GM19099 (cell line): ENCODE results near the gene NAA10.

ENCODE experiments used
- POLR2A ChIP-seq: IDR thresholded peaks from 3 replicates; pipeline ENCODE4 v1.6.1; 2011; ENCODE audit warnings: low read depth; ENCODE audit not compliant: insufficient read length; ENCODE audit errors: extremely low read depth

Gene NAA10

DNA sequence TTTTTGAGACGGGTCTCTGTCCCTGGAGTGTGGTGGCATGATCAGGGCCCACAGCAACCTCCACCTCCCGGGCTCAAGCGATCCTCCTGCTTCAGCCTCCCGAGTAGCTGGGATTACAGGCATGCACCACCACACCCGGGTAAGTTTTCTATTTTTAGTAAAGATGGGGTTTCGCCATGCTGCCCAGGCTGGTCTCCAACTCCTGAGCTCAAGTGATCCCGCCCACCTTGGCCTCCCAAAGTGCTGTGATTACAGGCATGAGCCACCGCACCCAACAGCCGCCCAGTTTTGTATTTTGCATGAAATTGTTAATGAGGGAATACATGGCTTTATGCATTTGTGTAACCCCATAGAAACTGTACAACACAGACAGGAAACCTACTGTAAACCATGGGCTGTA is 6.0 kb downstream of the NAA10 start:
- TF ChIP-seq POLR2A: no peak

DNA sequence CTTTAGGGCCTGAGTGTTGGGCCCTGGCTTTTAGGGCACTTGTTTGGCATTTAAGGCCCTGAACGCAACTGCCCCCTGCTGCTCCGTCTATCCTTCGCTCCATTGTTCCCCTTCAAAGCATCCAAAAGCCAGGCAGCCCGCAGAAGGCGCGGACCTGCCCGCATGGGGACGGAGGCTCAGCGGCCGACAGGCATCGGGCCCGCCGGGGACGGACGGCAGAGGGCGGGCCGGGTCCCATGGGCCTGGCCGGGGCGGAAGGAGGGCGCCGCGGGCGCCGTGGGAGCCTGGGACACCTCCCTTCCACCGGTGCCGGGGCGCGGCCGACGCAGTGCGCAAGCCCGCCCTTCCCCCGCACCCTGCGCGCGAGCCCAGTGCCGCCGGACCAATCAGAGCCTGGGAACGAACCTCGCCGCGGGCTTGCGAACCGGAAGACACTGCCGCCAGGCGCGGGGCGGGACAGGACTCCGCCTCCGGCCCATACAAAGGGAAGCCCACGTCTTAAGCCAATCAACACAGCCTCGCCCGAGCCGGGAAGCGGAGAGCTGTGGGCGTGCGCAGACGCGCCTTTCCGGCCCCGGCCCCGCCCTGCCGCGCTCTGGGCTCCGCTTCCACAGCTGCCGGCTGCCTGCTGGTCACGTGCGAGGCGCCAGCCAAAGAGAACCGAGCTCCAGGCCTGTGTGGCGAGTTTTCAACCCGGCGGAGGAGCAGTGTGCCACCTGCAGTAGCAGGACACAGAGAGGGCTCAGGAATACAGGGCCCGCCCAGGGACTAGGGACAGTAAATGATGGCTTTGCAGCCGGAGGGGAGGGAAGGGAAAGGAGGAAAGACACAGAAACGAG is 6.7 kb downstream of the NAA10 start:
- peak; percentile 73 for TF ChIP-seq POLR2A

DNA sequence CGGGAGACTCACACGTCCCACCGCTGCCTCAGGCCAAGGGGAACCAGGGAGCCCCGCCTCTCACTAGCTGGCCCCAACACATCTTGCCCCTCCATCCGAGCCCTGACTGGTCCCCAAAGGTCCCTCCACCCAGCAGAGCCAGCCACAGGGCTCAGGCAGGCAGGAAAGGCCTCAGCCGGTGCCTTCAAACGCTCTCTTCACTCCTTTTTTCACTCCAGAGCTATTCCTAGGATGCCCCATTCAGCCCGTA is 7.2 kb downstream of the NAA10 start:
- TF ChIP-seq POLR2A: no peak

DNA sequence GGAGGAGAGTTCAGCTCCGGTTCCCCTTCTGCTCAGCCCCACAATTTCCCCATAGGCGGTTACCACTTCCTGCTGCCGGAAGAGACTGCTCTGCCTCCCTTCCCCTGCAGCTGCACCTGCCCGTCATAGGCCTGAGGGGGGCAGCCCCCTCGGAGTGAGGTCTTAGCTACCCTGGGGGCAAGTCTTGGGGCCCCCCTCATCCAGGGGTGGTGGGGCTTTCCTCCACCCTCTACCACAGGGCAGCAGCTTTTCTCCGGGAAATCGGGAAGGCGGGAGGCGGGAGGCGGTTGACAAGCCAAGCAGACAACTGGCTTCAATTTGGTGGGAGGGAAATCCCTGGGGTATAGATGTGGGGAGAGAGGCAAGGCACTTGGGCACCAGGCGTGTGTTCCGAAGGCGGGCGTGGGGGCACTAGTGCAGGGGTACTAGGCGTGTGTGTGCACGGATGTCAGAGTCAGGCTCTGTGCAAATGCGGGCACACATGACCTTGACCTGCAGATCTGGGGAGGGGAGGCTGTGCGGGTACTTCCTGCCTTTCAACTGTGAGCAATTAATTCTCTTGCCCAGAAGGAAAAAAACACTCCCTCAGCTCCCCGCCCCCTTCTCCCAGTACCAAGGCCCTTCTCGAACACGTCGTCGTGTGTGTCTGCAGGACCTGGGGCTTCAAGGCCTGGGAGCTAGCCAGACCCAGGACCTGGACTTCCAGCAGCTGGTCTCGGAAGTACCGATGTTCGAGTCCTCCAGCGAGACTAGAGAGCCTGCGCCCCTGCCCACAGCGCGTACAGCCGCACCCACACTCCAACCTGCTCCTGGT is 7.8 kb downstream of the NAA10 start:
- TF ChIP-seq POLR2A: peak; percentile 47

DNA sequence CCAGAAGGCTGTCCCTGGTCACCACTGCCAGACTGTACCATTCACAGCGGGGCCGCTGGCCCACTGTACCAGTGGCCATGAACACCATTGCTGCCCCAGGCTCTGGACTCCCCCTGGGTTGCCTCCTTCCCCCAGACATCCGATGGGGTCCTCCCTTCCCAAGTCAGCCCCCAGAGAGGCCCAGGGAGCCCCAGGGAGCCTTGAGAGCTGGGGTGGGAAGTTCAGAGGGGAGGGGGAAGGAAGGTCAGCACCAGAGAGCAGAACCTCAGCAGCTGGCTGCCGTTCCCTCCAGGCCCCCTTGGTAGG is 8.3 kb downstream of the NAA10 start:
- peak; percentile 45 for TF ChIP-seq POLR2A

DNA sequence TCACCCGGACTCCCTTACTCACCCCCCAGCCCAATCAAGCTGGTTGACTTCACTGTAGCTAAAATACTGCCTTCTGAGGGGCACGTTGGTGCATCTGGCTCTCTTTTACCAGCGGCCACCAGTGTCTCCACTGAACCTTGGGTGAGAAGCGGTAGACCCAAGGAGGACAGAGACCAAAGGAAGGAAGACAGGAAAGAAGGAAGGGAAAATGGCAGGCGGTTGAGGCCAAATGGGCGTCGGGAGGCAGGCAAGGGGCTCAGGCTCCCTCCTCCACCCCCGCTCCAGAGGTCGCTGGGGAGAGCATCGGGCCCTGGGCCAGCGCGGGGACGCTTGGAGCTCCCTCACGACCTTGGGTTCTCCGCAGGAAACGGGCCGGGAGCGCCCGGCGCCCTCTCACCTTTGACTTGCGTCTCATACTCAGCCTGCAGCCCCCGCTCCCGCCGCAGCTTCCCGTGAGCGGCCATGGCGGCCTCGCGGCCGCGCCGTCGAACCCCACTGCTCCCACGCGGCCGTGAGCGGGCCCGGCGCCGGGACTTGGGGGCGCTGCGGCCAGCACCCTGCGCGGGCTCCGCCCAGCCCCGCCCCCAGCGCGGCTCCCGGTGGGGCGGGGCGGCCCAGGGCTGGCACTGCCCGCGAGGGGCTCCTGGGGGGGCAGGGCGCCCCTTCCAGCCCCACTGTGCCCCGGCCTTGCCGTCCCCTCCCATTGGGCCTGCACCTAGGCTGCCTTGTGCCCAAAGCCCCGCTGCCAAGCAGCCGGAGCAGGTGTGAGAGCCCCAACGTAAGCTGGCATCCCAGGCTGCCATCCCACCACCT is 8.9 kb downstream of the NAA10 start, which contains the start of gene ARHGAP4:
Gene ARHGAP4, minus strand, starts transcription at position 526 of the 813 bp plus-strand sequence. Its CDS starts 62 bp downstream, at position 464.
- TF ChIP-seq POLR2A: peak; percentile 51

DNA sequence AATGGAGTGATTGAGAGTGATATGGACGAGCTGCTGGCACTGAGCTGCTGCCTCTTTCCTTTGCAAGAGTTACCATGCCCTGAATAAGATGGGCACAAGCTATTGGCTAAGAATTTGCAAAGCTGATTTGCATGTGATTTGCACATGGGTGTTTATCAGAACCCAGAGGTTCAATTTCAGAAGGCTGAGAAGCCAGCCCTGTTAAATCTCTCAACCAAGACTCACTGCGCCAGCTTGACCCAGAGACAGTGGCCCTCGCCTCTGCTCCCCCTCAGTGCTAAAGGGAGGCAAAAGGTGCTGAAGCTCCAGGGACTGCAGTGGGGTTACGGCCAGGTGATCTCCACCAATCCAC is 9.5 kb downstream of the NAA10 start:
- peak; percentile 98 for TF ChIP-seq POLR2A

DNA sequence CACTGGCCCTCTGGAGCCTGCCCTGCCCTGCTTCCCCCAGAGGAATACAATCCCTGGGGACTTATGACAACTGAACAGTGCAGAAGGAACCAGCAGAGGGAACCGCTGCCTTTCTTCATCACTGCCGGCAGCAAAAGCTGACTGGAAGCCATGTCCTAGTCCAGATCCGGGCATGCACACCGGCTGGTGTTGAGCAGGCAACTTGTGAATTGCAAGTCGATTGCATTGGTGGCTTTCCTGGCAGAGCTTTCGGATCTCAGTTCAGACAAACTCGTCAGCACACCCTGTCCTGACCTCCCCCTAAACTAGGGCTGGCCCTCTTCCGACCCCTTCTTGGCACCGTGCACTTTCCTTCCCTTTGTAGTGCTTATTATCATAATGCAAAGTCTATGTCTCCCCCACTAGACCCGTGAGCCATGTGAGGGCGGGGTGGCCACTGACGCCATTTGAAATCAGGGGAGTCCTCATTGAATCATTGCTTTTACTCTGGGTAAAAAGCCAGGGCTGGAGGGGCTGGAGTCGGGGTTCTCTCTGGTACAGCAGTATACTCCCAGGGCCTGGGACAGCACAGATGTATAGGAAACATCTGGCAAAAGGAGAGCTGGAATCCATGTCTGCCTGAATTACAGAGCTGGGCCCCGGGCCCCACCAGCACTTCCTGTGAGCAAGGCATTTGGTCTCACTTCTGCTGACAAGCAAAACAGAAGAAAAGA is 10.5 kb downstream of the NAA10 start:
- TF ChIP-seq POLR2A: peak; percentile 2

DNA sequence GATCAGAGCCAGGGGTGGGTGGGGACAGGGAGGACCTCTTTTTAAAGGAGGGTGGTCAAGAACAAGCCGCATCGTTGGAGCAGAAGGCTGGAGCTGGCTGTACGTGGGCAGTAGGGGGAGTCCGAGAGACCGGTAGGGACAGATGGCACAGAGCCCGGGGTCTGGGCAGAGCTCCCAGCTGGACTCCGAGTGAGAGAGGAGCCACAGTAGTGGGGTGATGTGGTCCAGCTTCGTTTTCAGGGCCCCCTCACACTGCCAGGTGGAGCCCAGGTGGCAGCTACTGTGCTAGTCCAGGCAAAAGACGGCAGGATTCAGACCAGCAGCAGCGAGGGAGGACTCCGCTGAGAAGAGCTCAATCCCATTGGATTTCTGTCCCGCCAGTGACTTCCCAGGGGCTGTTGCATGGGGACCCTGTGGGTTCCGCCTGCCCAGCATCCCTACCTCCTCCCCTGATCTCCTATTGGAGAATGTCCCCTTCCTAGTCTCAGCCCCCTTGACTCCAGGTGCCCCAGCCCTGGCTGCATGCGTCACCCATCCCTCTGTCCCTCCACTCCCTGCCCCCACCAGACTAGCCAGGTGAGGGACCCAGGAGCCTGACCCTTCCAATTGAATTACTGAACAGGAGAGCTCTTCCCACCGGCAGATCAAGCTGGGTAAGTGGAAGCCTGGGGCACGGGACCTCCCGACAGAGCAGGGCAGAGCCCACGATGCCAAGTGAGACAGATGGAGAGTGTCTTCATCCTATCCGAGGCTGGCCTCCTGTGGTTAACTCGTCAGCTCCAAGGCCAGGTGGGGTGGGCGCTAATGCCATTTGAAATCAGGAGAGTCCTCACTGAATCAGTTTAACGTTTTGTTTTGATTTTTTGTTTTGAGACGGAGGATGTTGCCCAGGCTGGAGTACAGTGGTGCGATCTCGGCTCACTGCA is 11.6 kb downstream of the NAA10 start:
- no peak for TF ChIP-seq POLR2A

DNA sequence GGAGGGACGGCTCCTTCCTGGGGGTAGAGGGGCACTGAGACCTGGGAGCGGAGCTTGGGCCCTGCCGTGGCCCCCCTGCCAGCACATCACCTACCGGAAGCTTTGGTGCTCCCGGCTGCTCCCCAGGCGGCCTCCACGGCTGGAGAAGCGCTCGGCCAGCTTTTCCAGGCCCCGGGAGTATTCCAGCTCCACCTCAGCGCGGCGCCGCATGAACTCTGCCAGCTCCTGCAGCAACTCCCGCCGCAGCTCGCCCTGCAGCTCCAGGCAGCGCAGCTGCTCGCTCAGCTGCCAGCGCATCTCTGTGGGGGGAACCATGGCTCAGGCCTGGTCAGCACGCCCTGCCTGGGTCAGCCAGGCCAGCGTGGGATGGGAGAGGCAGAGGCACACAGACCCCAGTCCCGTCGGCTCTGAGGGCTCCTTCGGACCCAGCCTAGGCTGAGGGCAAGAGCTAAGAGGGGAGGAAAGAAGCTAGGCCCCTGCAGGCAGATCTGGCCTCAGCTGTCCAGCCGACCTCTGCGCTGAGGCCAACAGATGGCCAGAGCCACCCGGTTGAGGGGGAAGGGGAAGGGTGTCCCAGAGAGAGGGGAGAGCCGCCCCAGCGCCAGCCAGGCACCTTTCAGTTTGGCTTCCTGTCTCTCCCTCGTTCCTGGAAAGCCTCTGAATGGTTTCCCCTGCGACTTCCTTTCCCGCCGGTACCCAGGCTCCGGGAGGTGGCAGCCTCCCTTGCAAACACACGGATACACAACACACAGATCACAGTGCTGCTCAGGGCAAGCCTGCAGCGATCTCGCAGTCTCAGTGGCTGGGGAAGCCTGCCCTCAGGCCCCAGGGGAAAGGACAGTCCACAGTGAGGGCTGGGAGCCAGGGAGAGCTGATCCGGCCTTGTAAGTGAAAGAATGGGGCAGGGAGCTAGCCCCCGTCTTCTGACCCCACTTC is 13.1 kb downstream of the NAA10 start:
- TF ChIP-seq POLR2A: no peak

DNA sequence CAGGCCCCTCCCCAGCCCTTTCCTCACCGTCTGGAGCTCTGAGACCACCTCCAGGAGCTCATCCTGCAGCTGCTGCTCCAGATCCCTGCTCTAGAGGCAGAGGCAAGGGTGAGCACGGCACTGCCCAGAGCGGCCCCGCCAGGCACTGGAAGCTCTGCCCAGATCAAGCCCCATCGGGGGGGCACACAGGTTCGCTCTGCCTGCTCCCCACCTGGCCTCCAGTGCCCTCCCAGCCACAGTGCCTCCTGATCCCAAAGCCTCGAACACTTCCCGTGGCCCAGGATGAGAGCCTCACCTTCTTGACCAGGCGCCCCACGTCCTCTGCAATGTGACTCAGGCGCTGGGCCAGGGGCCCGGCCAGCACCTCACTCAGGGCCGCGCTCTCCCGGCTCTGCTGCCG is 13.8 kb downstream of the NAA10 start:
- TF ChIP-seq POLR2A: no peak

DNA sequence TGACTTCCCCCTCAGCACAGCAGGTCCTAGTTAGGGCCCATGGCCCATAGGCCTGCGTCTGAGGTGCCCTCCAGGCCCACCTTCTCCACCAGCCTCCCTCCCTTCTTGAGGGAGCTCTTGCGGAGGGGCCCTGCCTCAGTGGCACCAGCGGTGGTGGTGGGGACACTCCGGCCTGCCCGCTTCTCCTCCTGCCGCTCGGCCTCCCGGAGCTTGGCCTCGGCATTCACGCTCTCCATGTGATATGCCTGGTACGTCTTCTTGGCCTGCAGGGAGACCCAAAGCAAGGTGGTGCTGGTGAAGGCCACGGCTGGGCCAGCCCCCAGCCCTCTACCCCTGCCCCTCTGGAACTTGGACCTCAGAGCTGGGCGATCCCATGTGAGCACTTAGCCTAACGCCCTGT is 14.3 kb downstream of the NAA10 start:
- TF ChIP-seq POLR2A: no peak

DNA sequence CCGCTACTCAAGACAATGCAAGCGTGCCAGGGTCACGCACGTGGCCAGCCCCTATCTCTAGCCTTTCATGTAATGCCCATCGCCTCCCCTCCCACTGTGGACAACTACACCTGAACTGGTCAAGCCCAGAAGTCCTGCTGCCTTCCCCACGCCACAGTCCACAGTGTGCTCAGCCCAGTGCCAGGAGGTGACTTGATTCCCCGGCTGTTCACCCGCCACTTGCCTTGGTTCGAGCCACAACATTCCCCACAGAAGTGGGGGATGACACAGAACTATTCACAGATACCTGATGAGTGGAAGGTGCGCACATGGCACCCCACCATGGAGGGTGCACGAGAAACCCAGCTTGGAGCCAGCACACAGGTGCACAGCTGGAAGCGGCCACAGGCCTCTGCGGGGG is 15.6 kb downstream of the NAA10 start:
- no peak for TF ChIP-seq POLR2A
